Esophagus muscularis mucosa (tissue), 4 donors: ENCODE results near the gene IL20. TPM values are rescaled to one million over a fixed set of nuclear protein-coding genes. Genes with fewer than 3 reads are reported as not detected.

Experiments used
- DNase-seq: peaks from one replicate; pipeline ENCODE4 v3.0.0-alpha.2; 2017; ENCODE audit errors: extremely low spot score
- H3K27ac ChIP-seq, 4 donors: fragments of 200-600 bp; sonication (generic); replicated peaks in 1 of 4; 1 replicate in 3 of 4; 2 replicates in 1 of 4; pipeline ENCODE4 v1.5.1; 2016 to 2019; ENCODE audit warnings: mild to moderate bottlenecking in 1 of 4
- H3K27me3 ChIP-seq, 4 donors: fragments of 200-600 bp; sonication (generic); one replicate each; pipeline versions ENCODE4 v1.5.1 to v1.6.0; 2016 to 2019
- H3K36me3 ChIP-seq, 4 donors: fragments of 200-600 bp; sonication (generic); one replicate each; pipeline ENCODE4 v1.5.1; 2016 to 2019
- H3K4me1 ChIP-seq, 4 donors: fragments of 200-600 bp; sonication (generic); one replicate each; pipeline ENCODE4 v1.5.1; 2016 to 2019
- H3K4me3 ChIP-seq, 4 donors: fragments of 200-600 bp; sonication (generic); 1 replicate in 2 of 4; 2 replicates in 2 of 4; pipeline ENCODE4 v1.5.1; 2016 to 2019; ENCODE audit warnings: mild to moderate bottlenecking in 4 of 4, moderate library complexity in 1 of 4
- H3K9me3 ChIP-seq, 4 donors: fragments of 200-600 bp; sonication (generic); 1 replicate in 3 of 4; 2 replicates in 1 of 4; pipeline ENCODE4 v1.5.1; 2016 to 2019
- CTCF ChIP-seq, 3 experiments: fragments of 200-600 bp in 2 of 3; fragments of 450-650 bp in 1 of 3; sonication (generic) in 2 of 3; IDR thresholded peaks; one replicate each; pipeline ENCODE4 v1.5.1; 2017 to 2019; ENCODE audit warnings: antibody characterized with exemption in 3 of 3, mild to moderate bottlenecking in 2 of 3, moderate library complexity in 1 of 3
- EP300 ChIP-seq: sonication (generic); formaldehyde crosslinking; IDR thresholded peaks from one replicate; pipeline ENCODE4 v1.6.1; 2017; ENCODE audit warnings: antibody characterized with exemption
- POLR2A ChIP-seq: fragments of 450-650 bp; IDR thresholded peaks from one replicate; pipeline ENCODE4 v1.6.1; 2017; ENCODE audit warnings: antibody characterized with exemption, moderate library complexity, mild to moderate bottlenecking, low read depth
- POLR2AphosphoS5 ChIP-seq, 2 donors: sonication (generic); formaldehyde crosslinking; IDR thresholded peaks; one replicate each; pipeline ENCODE4 v1.6.1; 2017; ENCODE audit warnings: antibody characterized with exemption in 2 of 2
- WGBS: methylation state at CpG from one replicate; pipeline ENCODE4 v1.1.5; 2018; 5-methylcytosine and 5-hydroxymethylcytosine counted together
- intact Hi-C: fragments of 100-400 bp; cut with DNase I; formaldehyde crosslinking; loops from one replicate; pipeline ENCODE4 v1.15.1; 2023
- total RNA-seq, 4 donors: library from RNA; depleted of rRNA; stranded (reverse); fragments of >200 nt; gene quantifications; one replicate each; pipeline versions ENCODE4 v1.1.0 to v1.2.1, GENCODE V29; 2016

IL20 gene
- total RNA-seq, 4 donors from 2014 or later, result not detected

GRCh38 chr1:206900149-206900548 lies 34.7 kb downstream of the IL20 start:
- intact Hi-C loops, result no loop called here
- no peak overlapping the region for H3K27ac ChIP-seq
- H3K27me3 ChIP-seq, result peaks cover 0 to 22% (median 0%) of the 10 kb centered on the region in 4 donors
- H3K9me3 ChIP-seq, result no peaks in the 10 kb centered on the region
- no peaks in the 10 kb centered on the region for H3K36me3 ChIP-seq
- H3K4me1 ChIP-seq, result peaks cover 5 to 11% (median 8%) of the 10 kb centered on the region in 4 donors
- H3K4me3 ChIP-seq, result no peak overlapping the region
- TF ChIP-seq POLR2AphosphoS5 (IDR thresholded peaks at IDR 0.05), result no peak
- no peak for TF ChIP-seq EP300
- TF ChIP-seq POLR2A, result no peak
- no peak for TF ChIP-seq CTCF (IDR thresholded peaks at IDR 0.05)
- no peak for DNase-seq
- 88% methylated on average over 5 of the region's 7 CpGs for WGBS

- no peaks in the 10 kb centered on the region for H3K4me1 ChIP-seq
- 96% methylated on average over 6 of the region's 6 CpGs for WGBS
- no peak for DNase-seq
- no peaks in the 10 kb centered on the region for H3K9me3 ChIP-seq
- peaks cover 0 to 22% (median 0%) of the 10 kb centered on the region in 4 donors for H3K27me3 ChIP-seq
- TF ChIP-seq EP300, result no peak
- no peak for TF ChIP-seq POLR2A
- TF ChIP-seq CTCF (IDR thresholded peaks at IDR 0.05), result no peak
- no peak for TF ChIP-seq POLR2AphosphoS5 (IDR thresholded peaks at IDR 0.05)
- no peak overlapping the region for H3K4me3 ChIP-seq
- intact Hi-C loops, result no loop called here
- H3K36me3 ChIP-seq, result no peaks in the 10 kb centered on the region
- H3K27ac ChIP-seq, result no peak overlapping the region
Observed at GRCh38 chr1:206901944-206902343, 36.5 kb downstream of the IL20 start.

- Histone ChIP-seq H3K27me3 (peaks cover 0 to 19% (median 0%) of the 10 kb centered on the region in 4 donors), H3K36me3 (no peaks in the 10 kb centered on the region), H3K4me1 (no peaks in the 10 kb centered on the region), H3K9me3 (no peaks in the 10 kb centered on the region), H3K27ac (no peak overlapping the region), H3K4me3 (no peak overlapping the region)
- TF ChIP-seq POLR2AphosphoS5 (IDR thresholded peaks at IDR 0.05) (no peak), POLR2A (no peak), CTCF (IDR thresholded peaks at IDR 0.05) (no peak), EP300 (no peak)
- DNase-seq, result no peak
- WGBS, result no CpG with 5 or more reads among the region's 1 CpG
- intact Hi-C loops, result no loop called here
Observed at GRCh38 chr1:206902702-206903101, 37.3 kb downstream of the IL20 start.

GRCh38 chr1:206903687-206904086 lies 38.3 kb downstream of the IL20 start:
- 59% methylated on average over 2 of the region's 2 CpGs for WGBS
- DNase-seq, result no peak
- peaks cover 0 to 3% (median under 1%) of the 10 kb centered on the region in 4 donors for H3K4me1 ChIP-seq
- H3K9me3 ChIP-seq, result no peaks in the 10 kb centered on the region
- H3K27ac ChIP-seq, result no peak overlapping the region
- TF ChIP-seq POLR2AphosphoS5 (IDR thresholded peaks at IDR 0.05), result no peak
- TF ChIP-seq CTCF (IDR thresholded peaks at IDR 0.05), result no peak
- no peak for TF ChIP-seq EP300
- H3K4me3 ChIP-seq, result no peak overlapping the region
- no peaks in the 10 kb centered on the region for H3K36me3 ChIP-seq
- H3K27me3 ChIP-seq, result peaks cover 0 to 21% (median 0%) of the 10 kb centered on the region in 4 donors
- intact Hi-C loops, result no loop called here
